ENCODE data around the gene SGPP2.
"Not testable (repeated sequence)": the region's sequence is repeated elsewhere in the genome, so short reads cannot be mapped to it uniquely, and the experiment has no call there.

The SGPP2 gene

DNA sequence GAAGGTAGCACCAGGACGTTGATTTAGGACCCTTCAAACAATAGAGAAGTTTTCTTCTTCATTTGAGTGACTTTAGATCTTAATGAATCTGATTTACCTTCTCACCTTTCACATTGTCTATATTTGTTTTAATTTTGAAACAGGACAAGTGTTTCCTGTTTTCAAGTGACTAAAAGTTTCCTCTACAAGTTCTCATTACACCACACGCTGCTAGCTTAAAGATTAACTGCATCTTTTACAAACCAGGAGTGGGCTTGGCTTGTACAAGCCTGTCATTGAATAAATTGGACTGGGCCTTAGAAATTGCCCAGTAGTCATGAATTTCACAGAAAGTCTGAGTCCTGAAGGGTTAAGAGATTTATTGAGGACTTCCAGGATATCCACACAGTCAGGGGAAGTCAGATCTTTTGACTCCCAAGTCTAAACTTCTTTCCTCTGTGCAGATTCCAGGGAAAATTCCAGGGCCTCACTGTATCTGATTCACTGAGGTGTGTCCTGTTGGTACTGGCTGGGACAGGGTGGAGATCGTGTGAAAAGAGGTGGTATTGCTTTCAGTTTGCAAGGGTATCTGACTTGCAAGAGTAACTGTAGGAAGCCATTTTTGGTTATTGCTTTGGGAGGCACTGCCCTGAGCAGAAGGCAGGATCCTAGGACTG, 3.4 kb downstream of the SGPP2 start:
- DNase-seq (ENCODE audit: low read depth in 3 of 3): no peak

DNA sequence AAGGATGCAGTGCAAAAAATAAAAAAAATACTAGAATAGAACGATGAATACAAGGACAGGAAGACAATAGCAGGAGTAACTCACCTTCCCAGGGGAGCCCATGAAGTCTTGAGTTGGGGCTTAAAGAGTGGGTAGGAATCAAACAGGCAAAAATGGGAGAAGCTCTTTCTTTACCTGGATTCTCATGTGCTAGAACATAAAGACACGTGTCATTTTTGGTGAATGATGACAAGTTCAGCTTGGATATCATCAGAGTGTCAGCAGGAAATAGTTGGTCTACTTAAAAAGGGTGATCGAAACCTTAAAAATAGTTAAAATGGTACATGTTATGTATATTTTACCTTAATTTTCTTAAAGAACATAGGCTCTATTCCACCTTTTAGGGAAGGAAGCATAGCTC, 5.7 kb downstream of the SGPP2 start:
- no peak for DNase-seq (ENCODE audit: low read depth in 3 of 3)

DNA sequence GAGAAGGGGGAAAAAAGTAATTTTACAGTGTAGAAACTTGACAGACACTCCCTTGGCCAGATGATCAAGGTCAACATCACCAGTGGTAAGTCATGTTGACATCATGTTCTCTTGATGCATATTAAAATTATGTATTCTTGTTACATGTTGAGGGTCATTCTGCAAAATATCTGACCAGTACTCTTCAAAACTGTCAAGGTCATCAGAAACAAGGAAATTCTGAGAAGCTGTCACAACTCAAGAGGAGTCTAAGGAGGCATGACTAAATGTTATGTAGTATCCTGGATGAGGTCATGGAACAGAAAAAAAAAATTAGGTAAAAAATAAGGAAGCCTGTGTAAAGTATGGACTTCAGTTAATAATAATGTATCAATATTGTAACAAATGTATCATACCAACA, 6.3 kb downstream of the SGPP2 start:
- DNase-seq (ENCODE audit: low read depth in 3 of 3): no peak

DNA sequence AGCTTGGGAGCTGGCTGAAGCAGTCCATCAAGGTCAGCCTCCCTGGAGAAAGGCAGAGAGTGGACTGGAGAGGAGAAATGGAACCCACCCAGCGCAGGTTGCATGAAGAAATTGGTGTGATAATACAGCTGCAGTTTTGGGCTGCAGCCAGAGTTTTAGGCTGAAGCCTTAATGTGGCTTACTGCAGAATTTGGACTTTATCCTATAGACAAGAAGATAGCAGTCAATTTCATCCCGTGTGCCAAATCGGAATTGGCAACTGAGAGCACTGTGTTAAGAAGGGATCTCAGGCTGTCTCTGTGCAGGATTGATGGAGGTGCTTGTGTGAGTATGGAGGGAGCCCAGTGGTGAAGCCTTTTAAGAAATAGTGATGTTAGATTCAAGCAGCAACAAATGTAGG, 7.5 kb downstream of the SGPP2 start:
- DNase-seq (ENCODE audit: low read depth in 3 of 3): no peak

DNA sequence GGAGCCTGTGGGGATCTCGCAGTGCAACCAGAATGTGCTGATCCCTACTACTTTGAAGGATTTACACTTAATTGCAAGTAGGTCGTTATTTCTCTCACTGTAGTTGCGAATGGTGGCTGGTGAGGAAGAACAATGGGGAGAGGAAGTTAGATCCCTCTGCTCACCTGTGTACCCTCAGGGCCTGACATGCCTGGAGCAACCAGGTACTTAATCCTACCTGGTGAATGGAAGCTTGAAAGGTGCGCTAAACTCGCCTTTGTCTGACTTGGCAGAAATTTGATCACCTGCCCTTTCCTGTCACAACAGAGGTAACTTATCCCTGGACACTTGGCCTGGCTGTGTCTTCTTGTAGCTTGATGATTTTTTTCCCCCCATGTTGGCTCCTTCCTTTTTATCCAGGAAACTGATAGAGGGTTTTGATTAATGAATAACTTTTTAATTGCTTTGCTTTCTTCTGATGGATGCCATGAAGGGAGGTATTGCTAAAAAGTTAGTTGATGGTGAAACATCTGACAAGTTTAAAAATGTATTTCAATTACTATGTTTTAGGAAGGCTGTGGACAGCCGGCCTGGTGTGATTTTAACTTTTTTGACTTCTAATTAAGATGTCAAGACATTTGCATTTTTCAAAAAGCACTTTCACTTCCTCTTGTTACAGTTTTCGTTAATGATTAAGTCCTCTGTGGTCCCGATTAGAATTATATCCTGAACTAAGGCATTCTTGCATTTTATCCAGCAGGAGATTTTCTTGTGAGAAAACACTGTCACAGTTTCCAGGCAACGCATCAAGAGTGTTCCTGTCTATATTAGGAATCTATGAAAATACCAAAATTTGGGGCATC, 9.2 kb downstream of the SGPP2 start:
- no peak for DNase-seq (ENCODE audit: low read depth in 3 of 3)

DNA sequence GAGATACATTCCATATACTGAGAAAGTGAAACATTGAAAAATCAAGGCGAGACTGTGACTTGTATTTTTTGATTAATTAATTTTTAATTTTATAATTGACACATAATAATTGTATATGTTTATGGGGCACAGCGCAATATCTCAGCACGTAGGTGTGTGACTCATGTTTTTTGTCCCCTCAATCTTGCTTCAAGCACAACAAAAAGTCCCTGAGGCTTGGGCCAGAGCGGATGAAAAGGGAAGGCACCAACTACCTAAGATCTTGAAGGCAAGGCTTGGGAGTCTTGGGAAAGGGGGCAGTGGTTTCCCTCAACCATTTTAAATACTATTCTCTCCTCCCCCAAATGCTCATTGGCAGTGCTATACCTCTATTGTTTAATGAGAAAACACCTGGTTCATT, 9.9 kb downstream of the SGPP2 start:
- no peak for DNase-seq (ENCODE audit: low read depth in 3 of 3)

DNA sequence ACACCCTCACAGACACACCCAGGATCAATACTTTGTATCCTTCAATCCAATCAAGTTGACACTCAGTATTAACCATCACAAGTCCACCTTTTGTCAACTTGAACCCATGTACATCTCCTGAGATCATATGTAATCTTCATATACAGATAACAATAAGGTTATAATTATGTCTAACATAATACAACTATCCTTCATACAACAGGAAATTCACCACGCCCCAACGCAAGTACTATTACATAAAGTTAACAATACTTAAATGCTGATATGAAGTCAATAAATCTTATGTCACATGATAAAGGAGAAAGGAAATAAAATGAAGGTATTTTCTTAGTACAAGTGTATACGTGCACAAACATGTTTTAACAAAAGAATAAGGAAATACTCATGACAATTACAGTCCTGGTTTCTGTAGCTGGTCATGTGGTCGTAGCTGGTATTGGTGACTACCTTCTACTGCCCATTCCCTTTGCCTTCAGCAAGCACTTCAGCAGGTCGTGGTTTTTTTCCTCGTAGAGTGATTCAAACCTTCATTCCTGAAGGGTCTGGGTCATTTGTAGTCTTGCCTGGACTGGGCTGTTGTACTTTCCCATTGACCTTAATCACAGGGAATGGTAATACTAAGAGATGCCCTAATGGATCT, 11.2 kb downstream of the SGPP2 start:
- not testable (repeated sequence) for DNase-seq (ENCODE audit: low read depth in 3 of 3)

DNA sequence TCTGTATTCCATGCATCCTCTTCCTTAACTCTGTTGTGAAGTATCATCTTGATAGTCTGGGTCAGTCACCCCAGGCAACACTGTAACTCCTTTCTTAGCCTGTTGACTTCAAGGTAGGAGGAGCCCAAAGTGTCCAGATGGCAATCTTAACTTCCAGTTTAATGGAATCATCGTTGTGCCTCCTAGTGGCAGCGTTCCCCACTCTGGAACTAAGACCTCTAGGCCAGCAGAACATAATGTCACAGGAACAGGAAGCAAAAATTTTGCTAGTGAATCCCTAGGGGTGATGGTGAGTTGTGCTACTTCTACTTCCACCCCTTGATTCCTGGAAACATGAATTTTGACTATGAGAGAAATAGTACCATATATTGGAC, 11.7 kb downstream of the SGPP2 start:
- no peak for DNase-seq (ENCODE audit: low read depth in 3 of 3)

DNA sequence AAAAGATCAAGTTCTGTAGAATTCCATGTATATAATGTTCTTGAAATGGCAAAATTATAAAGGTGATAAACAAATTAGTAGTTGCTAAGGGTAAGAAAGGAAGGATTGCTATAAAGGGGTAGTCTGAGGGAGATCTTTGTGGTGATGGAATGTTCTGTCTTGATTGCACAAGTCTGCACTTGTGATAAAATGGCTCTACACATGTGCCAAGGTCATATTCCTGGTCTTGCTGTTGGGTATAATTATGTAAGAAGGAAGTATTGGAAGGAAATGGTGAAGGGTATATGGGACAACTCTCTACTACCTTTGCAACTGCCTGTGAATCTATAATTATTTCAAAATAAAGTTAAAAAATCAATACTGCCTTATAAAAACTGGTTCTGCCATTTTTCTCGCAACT, 15.3 kb downstream of the SGPP2 start:
- DNase-seq (ENCODE audit: low read depth in 3 of 3): no peak

DNA sequence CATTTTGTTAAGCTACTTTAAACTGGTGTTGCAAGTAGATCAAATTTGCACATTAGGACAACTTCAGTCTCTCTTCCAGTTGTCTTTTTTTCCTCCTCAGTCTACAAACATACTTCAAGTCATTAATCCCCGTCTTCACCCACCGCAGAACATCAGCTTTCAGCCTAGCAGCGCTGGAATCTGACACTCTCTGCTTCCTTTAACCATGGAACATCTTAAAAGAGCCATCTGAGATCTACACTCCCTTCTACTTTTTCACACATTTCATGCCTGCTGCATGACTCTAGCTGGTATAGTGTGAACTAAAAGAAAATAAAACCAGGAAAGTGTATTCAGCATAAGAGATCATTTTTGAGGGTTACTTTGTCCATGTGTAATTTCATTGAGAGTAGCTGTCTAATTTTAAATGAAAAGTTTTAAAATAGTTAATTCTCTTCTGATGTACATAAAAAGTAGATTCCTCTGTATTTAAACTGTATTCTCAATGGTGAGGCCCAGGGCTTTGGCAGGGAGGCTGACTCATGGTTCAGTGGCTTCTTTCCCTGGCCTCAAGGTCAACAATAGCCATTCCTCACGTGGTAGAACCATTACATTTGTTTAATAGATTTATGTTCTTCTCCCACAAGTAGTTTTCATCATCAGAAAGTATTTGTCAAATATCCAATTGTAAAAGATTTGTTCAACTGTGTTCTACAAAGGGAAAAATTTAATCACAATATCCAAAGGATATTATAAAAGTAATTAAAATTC, 16.5 kb downstream of the SGPP2 start:
- DNase-seq (ENCODE audit: low read depth in 3 of 3): no peak

DNA sequence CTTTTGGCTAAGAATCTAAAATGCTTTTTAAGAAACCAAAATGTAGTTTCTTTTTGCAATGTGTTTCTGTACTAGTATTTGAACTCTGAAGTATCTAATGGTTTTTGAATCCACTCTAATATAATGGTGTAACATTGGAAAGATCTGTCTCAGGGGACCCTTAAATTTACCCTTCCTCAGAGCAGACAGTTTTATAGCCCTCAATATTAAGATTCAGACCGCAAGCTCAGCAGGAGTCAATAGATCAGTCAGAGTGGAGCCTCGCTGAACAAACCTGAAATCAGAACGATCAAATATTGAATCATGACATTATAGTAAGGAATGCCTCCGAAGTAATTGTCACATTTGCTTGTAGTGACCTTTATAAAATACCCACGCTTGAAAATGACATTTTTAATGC, 18.3 kb downstream of the SGPP2 start:
- DNase-seq (ENCODE audit: low read depth in 3 of 3): no peak

DNA sequence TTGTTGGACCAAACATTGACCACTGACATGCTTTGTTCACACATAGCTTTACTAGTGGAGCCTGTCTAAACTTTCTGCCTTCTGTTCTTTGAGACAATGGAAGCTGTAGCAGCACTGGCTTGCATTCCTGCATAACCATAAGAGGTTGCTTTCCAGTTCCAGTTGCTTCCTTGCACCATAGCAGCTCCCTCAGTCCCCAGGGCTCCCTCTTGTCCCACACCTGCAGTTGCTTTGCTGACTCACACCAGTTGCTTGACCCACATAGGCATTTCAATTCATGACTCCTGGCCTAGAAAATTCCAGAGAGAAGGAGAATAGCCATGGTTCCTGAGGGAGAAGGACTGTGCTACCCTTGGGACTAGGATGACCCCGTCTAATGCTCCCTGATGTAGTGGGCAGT, 20.9 kb downstream of the SGPP2 start:
- no peak for DNase-seq (ENCODE audit: low read depth in 3 of 3)

DNA sequence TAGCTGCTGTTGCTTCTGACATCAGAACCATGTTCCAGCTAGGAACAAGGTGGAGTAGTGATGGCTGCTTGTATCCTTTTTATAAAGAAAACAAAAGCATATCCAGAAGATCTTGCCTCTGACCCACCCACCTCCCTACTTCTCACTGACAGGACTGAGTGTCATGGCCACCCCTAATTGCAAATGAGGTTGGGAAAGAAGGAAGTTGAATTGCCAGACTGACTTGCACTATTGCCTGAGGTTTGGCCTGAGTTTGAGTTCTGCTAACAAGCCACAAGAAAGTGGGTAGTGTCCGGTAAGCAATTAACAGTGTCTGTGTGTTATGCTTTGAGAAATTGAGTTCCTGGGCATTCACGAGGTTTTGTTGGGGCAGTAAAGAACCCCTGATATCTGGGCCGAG, 22.8 kb downstream of the SGPP2 start:
- DNase-seq (ENCODE audit: low read depth in 3 of 3): no peak

DNA sequence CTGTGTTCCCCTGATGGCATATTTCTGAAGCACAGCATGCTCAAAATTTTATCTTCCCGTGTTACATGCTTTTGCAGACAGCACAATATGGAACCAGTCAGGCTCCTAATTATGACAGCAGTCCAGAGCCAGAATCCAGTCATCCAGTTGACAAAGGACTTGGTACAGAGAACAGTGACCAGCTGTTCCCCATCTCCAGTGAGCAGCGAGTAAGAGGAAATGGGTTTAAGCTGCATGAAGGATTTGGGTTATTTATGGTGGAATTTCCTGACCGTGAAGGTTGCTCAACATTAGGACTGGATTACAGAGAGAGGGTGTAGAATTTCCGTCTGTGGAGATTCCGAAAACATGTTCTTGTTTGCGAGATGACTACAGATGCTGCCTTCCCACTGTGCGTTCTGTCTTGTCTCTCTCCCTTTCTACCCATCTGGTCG, 24.4 kb downstream of the SGPP2 start:
- DNase-seq (ENCODE audit: low read depth in 3 of 3): no peak

DNA sequence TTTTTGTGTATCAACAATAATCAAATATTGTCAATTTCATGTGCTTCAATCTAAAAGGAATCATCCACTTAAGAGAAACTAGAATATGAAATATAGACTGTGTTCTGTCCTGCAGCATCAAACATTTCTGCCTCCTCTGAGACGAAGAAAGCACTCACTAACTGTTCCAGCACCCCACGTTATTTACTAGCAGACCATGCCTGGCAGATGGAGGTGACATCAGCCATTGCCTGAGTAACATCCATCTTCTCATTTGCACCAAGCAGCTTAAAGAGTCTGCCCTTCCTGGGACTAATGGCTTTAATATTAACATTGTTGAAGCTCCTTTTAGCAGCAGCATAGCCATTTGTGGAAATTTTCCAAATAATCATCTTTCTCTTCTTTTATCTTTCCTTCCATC, 25.7 kb downstream of the SGPP2 start:
- DNase-seq (ENCODE audit: low read depth in 3 of 3): no peak

DNA sequence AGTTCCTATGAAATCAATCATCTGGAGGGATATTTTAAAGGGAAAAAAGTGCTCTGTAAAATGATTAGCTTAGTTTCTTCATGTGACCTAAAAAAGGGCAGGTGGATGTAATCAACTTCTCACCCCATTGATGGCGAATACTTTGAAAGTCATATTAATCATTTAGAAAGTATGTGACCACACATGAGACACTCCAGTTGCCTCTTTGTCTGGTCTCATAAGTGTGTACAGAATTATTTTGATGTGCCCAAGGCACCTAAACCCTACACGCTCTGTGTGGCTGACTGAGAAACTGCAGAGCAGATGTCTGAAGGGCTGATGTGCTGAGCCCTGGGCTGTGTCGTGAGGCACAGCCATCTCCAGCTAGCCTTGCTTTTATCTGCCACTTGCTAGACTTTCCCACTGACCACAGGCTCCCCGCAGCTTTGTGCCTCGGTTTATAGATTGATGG, 26.9 kb downstream of the SGPP2 start:
- DNase-seq (ENCODE audit: low read depth in 3 of 3): no peak

DNA sequence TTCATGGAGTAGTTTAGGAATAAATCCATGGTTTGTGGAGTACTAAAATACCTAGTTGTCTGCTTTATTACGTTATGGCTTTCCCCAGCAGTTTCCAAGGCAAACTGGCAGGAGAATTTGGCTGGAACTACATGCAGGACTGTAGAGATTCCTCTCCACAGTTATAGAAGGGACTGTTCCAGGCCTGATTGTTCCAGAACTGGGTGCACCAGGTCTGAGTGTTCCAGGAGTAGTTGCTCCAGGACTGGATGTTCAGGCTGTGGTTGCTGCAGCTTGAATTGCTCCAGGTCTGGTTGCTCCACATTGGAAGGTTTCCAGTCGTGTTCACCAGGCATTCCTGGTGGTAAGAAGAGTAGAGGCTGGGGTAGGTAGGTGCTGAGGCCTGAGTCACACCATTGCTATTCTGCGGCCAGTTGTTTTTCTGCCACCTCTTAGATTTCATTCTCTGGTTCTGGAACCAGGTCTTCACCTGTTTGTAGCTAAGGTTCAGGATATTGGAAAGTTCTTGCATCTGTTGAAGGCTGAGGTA, 28.1 kb downstream of the SGPP2 start:
- DNase-seq (ENCODE audit: low read depth in 3 of 3): no peak

DNA sequence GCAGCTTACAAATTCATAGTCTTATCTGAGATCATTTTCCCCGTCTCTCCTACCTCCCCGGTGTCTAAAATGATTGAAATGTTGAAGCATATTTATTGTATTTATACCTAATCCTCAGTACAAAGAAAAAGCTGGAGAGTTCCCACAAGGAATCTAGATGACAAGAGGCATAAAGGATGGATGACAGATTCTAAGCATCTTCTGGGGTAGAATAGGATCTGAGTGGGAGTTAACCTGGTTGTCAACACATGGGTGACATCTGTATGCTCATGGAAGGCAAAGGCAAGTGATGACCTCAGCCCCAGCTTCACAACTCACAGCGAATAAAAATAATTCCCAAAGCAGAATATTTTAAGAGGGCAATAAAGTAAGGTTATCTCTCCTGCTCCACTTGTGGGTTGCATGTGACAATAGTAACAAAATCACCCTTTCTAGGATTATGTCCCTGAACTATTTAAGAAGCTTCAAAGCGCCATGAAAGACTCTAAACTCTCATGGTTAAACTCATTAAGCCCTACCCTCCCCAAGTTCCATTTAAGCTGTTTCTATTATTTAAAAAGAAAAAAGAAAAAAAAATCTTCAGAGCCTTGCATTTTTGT, 32.2 kb downstream of the SGPP2 start:
- DNase-seq (ENCODE audit: low read depth in 3 of 3): no peak

DNA sequence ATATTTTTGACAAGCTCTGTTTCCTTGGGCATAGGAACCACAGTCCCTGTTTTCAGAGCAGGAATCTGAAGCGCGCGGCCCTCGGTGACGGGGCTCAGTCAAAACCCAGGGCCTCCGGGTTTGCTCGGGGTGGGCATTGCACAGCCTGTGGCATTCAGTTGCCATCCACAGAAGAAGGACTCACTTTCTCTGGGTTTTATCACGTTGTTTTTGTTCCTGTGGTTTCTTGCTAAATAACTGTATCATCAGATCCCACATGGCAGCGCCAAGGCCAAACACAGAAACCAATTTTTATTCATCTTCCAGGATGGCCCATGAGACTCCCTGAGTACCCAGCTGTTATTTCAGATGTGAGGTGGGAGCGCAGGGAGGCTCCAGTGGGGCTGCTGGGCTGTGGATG, 35.6 kb downstream of the SGPP2 start:
- no peak for DNase-seq (ENCODE audit: low read depth in 3 of 3)

DNA sequence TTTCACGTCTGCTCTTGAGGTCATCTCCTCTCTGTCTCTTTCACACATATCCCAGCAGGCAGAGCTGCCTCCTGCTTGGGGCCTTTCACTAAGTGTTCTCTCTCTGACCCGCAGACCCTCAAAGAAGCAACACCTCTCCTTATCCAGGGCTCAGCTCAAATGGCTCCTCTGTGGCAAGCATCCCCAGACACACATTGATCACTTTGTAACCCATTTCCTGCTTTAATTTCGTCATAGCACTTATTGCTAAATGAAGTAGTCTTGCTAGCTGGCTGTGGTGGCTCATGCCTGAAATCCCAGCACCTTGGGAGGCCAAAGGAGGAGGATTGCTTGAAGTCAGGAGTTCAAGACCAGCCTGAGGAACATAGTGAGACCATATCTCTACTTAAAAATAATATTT, 41.4 kb downstream of the SGPP2 start:
- DNase-seq (ENCODE audit: low read depth in 3 of 3): no peak

DNA sequence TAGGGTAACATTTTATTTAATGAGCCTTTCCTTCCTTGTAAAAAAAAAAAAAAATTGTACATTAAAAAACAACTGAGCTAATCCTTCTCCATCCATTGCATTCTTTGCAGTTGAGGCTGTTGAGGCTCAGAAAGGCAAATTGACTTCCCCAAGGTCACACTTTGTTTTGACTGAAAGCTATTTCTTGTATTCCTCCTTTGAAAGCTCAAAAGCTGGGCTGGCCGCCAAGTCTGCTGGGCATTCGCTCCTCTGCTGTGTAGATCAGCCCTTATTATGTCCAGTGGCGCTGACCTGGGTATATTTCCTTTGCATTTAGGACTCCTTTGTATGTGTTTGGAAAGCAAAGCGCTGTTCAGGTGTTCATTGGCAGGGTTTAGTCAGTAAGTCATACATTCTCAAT, 44.0 kb downstream of the SGPP2 start:
- no peak for DNase-seq (ENCODE audit: low read depth in 3 of 3)

Data from stimulated activated CD4-positive, alpha-beta T cell treated with anti-CD3 and anti-CD28 coated beads, TNF-alpha, amount 100 ng/mL, for 48 hours (primary cell).